ENCODE data around the gene HMGXB4. TPM values are rescaled to one million over a fixed set of nuclear protein-coding genes. Genes with fewer than 3 reads are reported as not detected.

The HMGXB4 gene
- 10 to 100 TPM; 12.1 to 20.9 (median 16.5) TPM for polyA plus RNA-seq (ENCODE audit: low read depth in 6 of 6)

GRCh38 chr22:35257321-35258190 is at the start of gene HMGXB4:
HMGXB4 (plus strand) TSS chr22:35257493; CDS start chr22:35262391, 4,898 bp downstream.
- DNase-seq: peak; percentile 86
- Mint-ChIP-seq H3K27ac (peak within 1 kb of the TSS; percentile 91 to 98 (median 96)), H3K4me1 (peaks cover 16 to 27% (median 20%) of the 10 kb centered on the region in 3 donors), H3K27me3 (no peaks in the 10 kb centered on the region), H3K9me3 (no peaks in the 10 kb centered on the region), H3K4me3 (peak within 1 kb of the TSS; percentile 89 to 97 (median 92)), H3K36me3 (no peaks in the 10 kb centered on the region)
- peak; percentile 87 for ATAC-seq (ENCODE audit: low read depth in 2 of 2)

DNA sequence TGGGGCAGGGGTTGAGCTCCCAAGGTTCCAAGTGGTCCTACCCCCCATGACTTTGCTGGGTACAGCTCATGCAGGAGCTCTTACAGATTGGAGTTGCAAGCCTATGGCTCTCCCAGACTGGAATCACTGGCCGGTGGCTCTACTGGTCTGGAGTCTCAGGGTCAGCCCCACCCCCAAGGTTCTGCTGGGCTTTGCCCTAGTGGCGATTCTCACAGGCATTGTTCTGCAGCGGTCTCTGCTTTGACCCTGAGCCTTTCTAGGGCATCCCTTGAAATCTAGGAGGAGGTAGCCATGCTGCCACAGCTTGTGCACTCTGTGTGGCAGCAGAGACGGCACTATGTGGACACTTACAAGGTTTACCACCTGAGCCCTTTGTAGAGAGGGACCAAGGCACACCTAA is 49.3 kb upstream of the HMGXB4 start:
- Mint-ChIP-seq H3K4me1 (no peaks in the 10 kb centered on the region), H3K36me3 (no peaks in the 10 kb centered on the region), H3K27ac (no peak overlapping the region), H3K27me3 (peaks cover 38 to 52% (median 43%) of the 10 kb centered on the region in 3 donors), H3K4me3 (no peak overlapping the region), H3K9me3 (peaks cover 0 to 4% (median 2%) of the 10 kb centered on the region in 7 donors)
- ATAC-seq (ENCODE audit: low read depth in 2 of 2) (no peak), DNase-seq (no peak)

GRCh38 chr22:35209203-35209602 is 48.1 kb upstream of the HMGXB4 start:
- peaks cover 2 to 8% (median 3%) of the 10 kb centered on the region in 7 donors for H3K9me3 Mint-ChIP-seq
- no peaks in the 10 kb centered on the region for H3K4me1 Mint-ChIP-seq
- no peak overlapping the region for H3K4me3 Mint-ChIP-seq
- peaks cover 38 to 50% (median 41%) of the 10 kb centered on the region in 3 donors for H3K27me3 Mint-ChIP-seq
- no peaks in the 10 kb centered on the region for H3K36me3 Mint-ChIP-seq
- DNase-seq (no peak), ATAC-seq (ENCODE audit: low read depth in 2 of 2) (no peak)
- no peak overlapping the region for H3K27ac Mint-ChIP-seq

GRCh38 chr22:35212009-35212408 is 45.3 kb upstream of the HMGXB4 start:
- no peaks in the 10 kb centered on the region for H3K36me3 Mint-ChIP-seq
- H3K27ac Mint-ChIP-seq: no peak overlapping the region
- no peak for ATAC-seq (ENCODE audit: low read depth in 2 of 2)
- no peak for DNase-seq
- no peaks in the 10 kb centered on the region for H3K4me1 Mint-ChIP-seq
- H3K9me3 Mint-ChIP-seq: peaks cover 0 to 9% (median 3%) of the 10 kb centered on the region in 7 donors
- no peak overlapping the region for H3K4me3 Mint-ChIP-seq
- peaks cover 36 to 61% (median 37%) of the 10 kb centered on the region in 3 donors for H3K27me3 Mint-ChIP-seq

DNA sequence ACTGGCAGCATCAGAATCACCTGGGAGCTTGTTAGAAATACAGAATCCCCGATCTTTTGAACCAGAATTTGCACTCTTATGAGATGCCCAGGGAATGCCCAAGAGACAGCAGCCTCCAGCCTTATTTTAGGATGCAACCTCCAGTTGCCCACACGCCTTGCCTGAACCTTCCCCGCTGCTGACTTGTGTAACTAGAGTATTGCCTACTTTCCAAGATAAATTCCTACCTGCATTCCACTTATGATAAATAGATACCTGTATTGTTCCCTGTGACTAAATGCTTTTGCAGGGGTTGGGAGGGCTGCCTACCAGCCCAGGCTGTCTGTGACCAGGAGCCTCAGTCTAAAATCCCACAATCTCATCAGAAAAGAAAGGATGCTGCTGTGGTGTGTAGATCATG is 44.3 kb upstream of the HMGXB4 start:
- Mint-ChIP-seq H3K36me3 (no peaks in the 10 kb centered on the region), H3K9me3 (peaks cover 2 to 9% (median 3%) of the 10 kb centered on the region in 7 donors), H3K4me3 (no peak overlapping the region), H3K27ac (no peak overlapping the region), H3K4me1 (no peaks in the 10 kb centered on the region), H3K27me3 (peaks cover 31 to 69% (median 37%) of the 10 kb centered on the region in 3 donors)
- no peak for ATAC-seq (ENCODE audit: low read depth in 2 of 2)
- no peak for DNase-seq

GRCh38 chr22:35214968-35215367 is 42.3 kb upstream of the HMGXB4 start:
- ATAC-seq (ENCODE audit: low read depth in 2 of 2) (no peak), DNase-seq (no peak)
- no peak overlapping the region for H3K27ac Mint-ChIP-seq
- no peaks in the 10 kb centered on the region for H3K36me3 Mint-ChIP-seq
- peaks cover 23 to 61% (median 26%) of the 10 kb centered on the region in 3 donors for H3K27me3 Mint-ChIP-seq
- peaks cover 0 to 6% (median 3%) of the 10 kb centered on the region in 7 donors for H3K9me3 Mint-ChIP-seq
- no peak overlapping the region for H3K4me3 Mint-ChIP-seq
- no peaks in the 10 kb centered on the region for H3K4me1 Mint-ChIP-seq

GRCh38 chr22:35215993-35216392 is 41.3 kb upstream of the HMGXB4 start:
- Mint-ChIP-seq H3K9me3 (peaks cover 0 to 6% (median 3%) of the 10 kb centered on the region in 7 donors), H3K27ac (no peak overlapping the region), H3K27me3 (peaks cover 23 to 59% (median 26%) of the 10 kb centered on the region in 3 donors), H3K4me3 (no peak overlapping the region), H3K4me1 (no peaks in the 10 kb centered on the region), H3K36me3 (no peaks in the 10 kb centered on the region)
- no peak for ATAC-seq (ENCODE audit: low read depth in 2 of 2)
- DNase-seq: no peak

GRCh38 chr22:35217527-35217926 is 39.8 kb upstream of the HMGXB4 start:
- H3K36me3 Mint-ChIP-seq: no peaks in the 10 kb centered on the region
- no peaks in the 10 kb centered on the region for H3K4me1 Mint-ChIP-seq
- peaks cover 0 to 6% (median 3%) of the 10 kb centered on the region in 7 donors for H3K9me3 Mint-ChIP-seq
- ATAC-seq (ENCODE audit: low read depth in 2 of 2) (no peak), DNase-seq (no peak)
- no peak overlapping the region for H3K4me3 Mint-ChIP-seq
- peaks cover 20 to 49% (median 29%) of the 10 kb centered on the region in 3 donors for H3K27me3 Mint-ChIP-seq
- no peak overlapping the region for H3K27ac Mint-ChIP-seq

DNA sequence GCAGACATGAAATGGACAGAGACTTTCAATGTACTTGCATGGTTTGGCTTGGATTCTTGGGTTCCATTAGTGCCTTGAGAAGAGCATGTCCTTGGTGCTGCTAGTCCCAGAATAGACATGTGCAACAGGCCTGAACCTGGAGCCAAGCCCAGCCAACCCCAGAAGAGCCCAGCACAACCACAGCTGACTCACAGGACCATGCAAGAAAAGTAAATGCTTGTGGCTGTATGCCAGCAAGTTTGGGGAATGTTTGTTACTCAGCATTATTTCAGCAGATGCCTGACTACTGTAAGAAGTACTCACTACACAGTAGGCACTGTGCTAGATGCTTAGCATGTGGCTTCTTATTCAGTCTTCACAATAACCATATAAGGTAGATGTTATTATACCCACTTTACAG is 39.2 kb upstream of the HMGXB4 start:
- DNase-seq (no peak), ATAC-seq (ENCODE audit: low read depth in 2 of 2) (no peak)
- Mint-ChIP-seq H3K4me3 (no peak overlapping the region), H3K27ac (no peak overlapping the region), H3K27me3 (peaks cover 24 to 49% (median 29%) of the 10 kb centered on the region in 3 donors), H3K4me1 (no peaks in the 10 kb centered on the region), H3K9me3 (peaks cover 0 to 6% (median 3%) of the 10 kb centered on the region in 7 donors), H3K36me3 (no peaks in the 10 kb centered on the region)

DNA sequence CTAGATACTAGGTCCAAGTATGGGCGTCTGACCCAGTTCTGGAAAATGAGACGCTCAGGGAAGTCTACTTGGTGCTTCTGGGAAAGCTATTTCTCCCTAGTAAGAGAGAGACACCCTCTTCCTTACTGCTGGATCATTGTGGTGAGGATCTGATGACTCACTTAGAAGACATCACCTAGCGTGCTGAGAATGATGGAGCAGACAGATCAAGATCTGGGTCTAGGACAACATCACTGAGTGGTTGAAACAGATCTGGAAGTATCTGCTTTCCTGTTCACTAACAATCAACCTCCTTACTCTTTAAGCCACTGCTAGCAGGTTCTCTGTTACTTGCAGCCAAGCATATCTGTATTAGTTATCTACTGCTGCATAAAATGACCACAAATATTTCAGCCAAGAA is 38.3 kb upstream of the HMGXB4 start:
- H3K4me3 Mint-ChIP-seq: peak overlapping the region in 1 of 8 donors; percentile 21
- DNase-seq (no peak), ATAC-seq (ENCODE audit: low read depth in 2 of 2) (no peak)
- H3K4me1 Mint-ChIP-seq: no peaks in the 10 kb centered on the region
- H3K27ac Mint-ChIP-seq: no peak overlapping the region
- H3K27me3 Mint-ChIP-seq: peaks cover 27 to 44% (median 30%) of the 10 kb centered on the region in 3 donors
- peaks cover 0 to 3% (median 2%) of the 10 kb centered on the region in 7 donors for H3K9me3 Mint-ChIP-seq
- no peaks in the 10 kb centered on the region for H3K36me3 Mint-ChIP-seq

DNA sequence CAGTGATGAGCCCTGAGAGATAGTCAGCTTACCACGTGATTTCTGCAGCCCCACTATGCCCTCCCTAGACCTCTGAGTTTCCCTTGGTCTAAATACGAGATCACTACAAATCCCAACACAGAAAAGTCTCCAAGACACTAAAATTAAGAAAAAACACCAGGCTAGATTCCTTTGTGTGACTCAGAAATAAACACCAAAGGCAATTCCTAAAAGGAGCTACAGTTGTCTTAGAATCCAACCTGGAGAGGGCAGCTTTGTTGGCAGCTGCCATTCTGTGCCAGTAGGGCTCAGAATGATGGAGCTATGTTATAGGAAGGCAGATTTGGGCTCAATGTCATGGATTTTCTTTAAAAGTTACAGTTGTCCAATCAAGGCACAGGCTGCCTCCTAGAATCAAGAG is 37.1 kb upstream of the HMGXB4 start:
- no peak for ATAC-seq (ENCODE audit: low read depth in 2 of 2)

DNA sequence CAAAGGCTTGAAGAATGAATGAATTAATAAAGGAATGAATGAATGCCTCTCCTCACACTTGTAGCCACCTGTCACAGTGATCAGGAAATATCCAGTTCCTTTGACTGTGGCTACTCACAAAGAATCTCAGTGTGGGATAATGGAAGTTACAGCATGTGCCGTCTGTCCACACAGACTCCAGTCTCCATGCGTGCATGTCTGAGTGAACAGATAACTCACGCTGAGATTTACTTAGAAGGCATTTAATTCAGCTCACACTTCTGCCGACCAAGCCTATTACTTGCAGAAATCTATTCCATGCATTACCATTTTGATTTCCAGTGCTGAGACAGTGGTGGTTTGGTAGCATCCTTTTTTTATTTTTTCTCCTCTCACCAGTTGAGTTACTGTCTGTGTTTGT is 32.3 kb upstream of the HMGXB4 start:
- DNase-seq: no peak
- Mint-ChIP-seq H3K4me3 (no peak overlapping the region), H3K27ac (no peak overlapping the region), H3K9me3 (peaks cover 0 to 9% (median 6%) of the 10 kb centered on the region in 7 donors), H3K4me1 (peaks cover 0 to 2% (median 0%) of the 10 kb centered on the region in 3 donors), H3K27me3 (peaks cover 34 to 40% (median 35%) of the 10 kb centered on the region in 3 donors), H3K36me3 (peaks cover 0 to 8% of the 10 kb centered on the region in 2 donors)
- ATAC-seq (ENCODE audit: low read depth in 2 of 2): no peak

More for the DNA sequence above, 37.1 kb upstream of the HMGXB4 start:
- no peak for DNase-seq
- peaks cover 31 to 52% (median 42%) of the 10 kb centered on the region in 3 donors for H3K27me3 Mint-ChIP-seq
- no peak overlapping the region for H3K27ac Mint-ChIP-seq
- peaks cover 0 to 2% (median 0%) of the 10 kb centered on the region in 7 donors for H3K9me3 Mint-ChIP-seq
- no peaks in the 10 kb centered on the region for H3K36me3 Mint-ChIP-seq
- H3K4me1 Mint-ChIP-seq: no peaks in the 10 kb centered on the region
- no peak overlapping the region for H3K4me3 Mint-ChIP-seq

DNA sequence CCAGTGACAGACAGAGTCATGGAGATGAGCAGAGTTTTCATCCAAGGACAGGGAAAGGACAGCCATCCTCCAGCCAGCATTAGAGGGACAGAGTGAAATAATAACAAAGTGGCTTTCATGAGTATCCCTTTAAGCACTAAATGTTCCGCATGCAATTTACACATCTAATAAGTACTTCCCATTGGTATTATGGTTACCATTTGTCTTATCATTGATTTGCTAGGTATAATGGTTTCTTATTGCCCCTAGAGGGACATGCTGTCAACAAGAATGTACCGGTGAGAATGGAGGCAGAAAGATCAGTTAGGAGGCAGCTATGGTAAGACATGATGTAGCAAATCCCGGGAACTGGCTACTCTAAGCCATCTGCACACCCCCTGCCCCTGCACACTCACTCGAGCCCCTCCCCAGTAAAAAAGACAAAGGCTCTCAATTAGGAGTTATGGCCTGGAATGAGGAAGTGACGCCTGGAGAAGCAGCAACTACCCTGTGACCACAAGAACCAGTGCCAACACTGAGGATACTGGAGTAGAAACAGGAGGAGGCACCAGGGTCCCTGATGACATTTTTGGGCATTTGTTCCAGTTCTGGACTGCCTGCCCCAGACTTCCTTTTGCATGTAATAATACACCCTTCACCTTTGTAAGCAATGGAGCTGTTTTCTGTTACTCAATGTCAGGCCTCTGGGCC is 30.2 kb upstream of the HMGXB4 start:
- Mint-ChIP-seq H3K4me1 (peaks cover 0 to 10% (median 6%) of the 10 kb centered on the region in 3 donors), H3K4me3 (no peak overlapping the region), H3K27me3 (peaks cover 31 to 53% (median 47%) of the 10 kb centered on the region in 3 donors), H3K9me3 (peaks cover 0 to 9% (median 6%) of the 10 kb centered on the region in 7 donors), H3K36me3 (peaks cover 0 to 8% of the 10 kb centered on the region in 2 donors), H3K27ac (no peak overlapping the region)
- ATAC-seq (ENCODE audit: low read depth in 2 of 2) (no peak), DNase-seq (no peak)
